Naive B cell (primary cell): ENCODE results near the gene KRTAP9-1. TPM values are rescaled to one million over a fixed set of nuclear protein-coding genes. Genes with fewer than 3 reads are reported as not detected.

Source experiments
- ATAC-seq, 2 donors: fragments of 150-1000 bp; cut with Tn5 transposase; 2 replicates each; pipeline ENCODE4 v1.10.0; 2021; ENCODE audit warnings: low read depth in 2 of 2, mild to moderate bottlenecking in 2 of 2, moderate library complexity in 2 of 2
- DNase-seq: peaks from one replicate; pipeline ENCODE4 v3.0.0; 2022
- H3K27ac Mint-ChIP-seq, 6 donors: one replicate each; pipeline ENCODE4 v1.8.0; 2020 to 2022; ENCODE audit warnings: mild to moderate bottlenecking in 6 of 6, mixed read lengths in 6 of 6, moderate library complexity in 5 of 6, inconsistent platforms in 2 of 6
- H3K27me3 Mint-ChIP-seq, 3 donors: one replicate each; pipeline ENCODE4 v1.8.0; 2021 to 2022; ENCODE audit warnings: mixed read lengths in 3 of 3, mild to moderate bottlenecking in 1 of 3
- H3K36me3 Mint-ChIP-seq, 2 donors: one replicate each; pipeline ENCODE4 v1.8.0; 2020 to 2022; ENCODE audit warnings: mixed read lengths in 2 of 2, inconsistent platforms in 1 of 2, mild to moderate bottlenecking in 1 of 2
- H3K4me1 Mint-ChIP-seq, 3 donors: one replicate each; pipeline ENCODE4 v1.8.0; 2020 to 2022; ENCODE audit warnings: mixed read lengths in 3 of 3, inconsistent platforms in 1 of 3, mild to moderate bottlenecking in 1 of 3, moderate library complexity in 1 of 3
- H3K4me3 Mint-ChIP-seq, 8 donors: one replicate each; pipeline ENCODE4 v1.8.0; 2020 to 2022; ENCODE audit warnings: mild to moderate bottlenecking in 8 of 8, mixed read lengths in 8 of 8, moderate library complexity in 8 of 8, inconsistent platforms in 2 of 8
- H3K9me3 Mint-ChIP-seq, 7 donors: one replicate each; pipeline ENCODE4 v1.8.0; 2020 to 2022; ENCODE audit warnings: mixed read lengths in 7 of 7, mild to moderate bottlenecking in 5 of 7, inconsistent platforms in 2 of 7, moderate library complexity in 1 of 7
- polyA plus RNA-seq, 6 donors: library from polyadenylated mRNA; unstranded; fragments of 300-500 nt; fragmentation: Illumina TruSeq; gene quantifications; one replicate each; pipeline ENCODE4 v1.2.3, GENCODE V29; 2021; ENCODE audit warnings: low read depth in 6 of 6

Gene KRTAP9-1
- polyA plus RNA-seq, 6 donors from 2014 or later, result not detected

GRCh38 chr17:41160648-41161047 lies 29.0 kb upstream of the KRTAP9-1 start, which contains the start of gene KRTAP4-4:
TSS of gene KRTAP4-4 (minus strand) at chr17:41160748. CDS start at chr17:41160691, 57 bp downstream.
- no peak for DNase-seq
- peak within 1 kb of the TSS in 1 of 8 donors; percentile 38 for H3K4me3 Mint-ChIP-seq
- ATAC-seq, result no peak
- H3K4me1 Mint-ChIP-seq, result peaks cover 5 to 21% (median 9%) of the 10 kb centered on the region in 3 donors
- peak within 1 kb of the TSS in 2 of 6 donors; percentile 18 to 42 for H3K27ac Mint-ChIP-seq
- H3K27me3 Mint-ChIP-seq, result peaks cover 0 to 6% (median 5%) of the 10 kb centered on the region in 3 donors
- no peaks in the 10 kb centered on the region for H3K9me3 Mint-ChIP-seq
- H3K36me3 Mint-ChIP-seq, result no peaks in the 10 kb centered on the region

- Mint-ChIP-seq H3K4me3 (no peak overlapping the region), H3K9me3 (no peaks in the 10 kb centered on the region), H3K27me3 (peaks cover 0 to 6% (median 0%) of the 10 kb centered on the region in 3 donors), H3K4me1 (peaks cover 4 to 14% (median 9%) of the 10 kb centered on the region in 3 donors), H3K36me3 (no peaks in the 10 kb centered on the region), H3K27ac (no peak overlapping the region)
- ATAC-seq (no peak), DNase-seq (no peak)
Measured at GRCh38 chr17:41163828-41164227, 25.9 kb upstream of the KRTAP9-1 start.

DNA sequence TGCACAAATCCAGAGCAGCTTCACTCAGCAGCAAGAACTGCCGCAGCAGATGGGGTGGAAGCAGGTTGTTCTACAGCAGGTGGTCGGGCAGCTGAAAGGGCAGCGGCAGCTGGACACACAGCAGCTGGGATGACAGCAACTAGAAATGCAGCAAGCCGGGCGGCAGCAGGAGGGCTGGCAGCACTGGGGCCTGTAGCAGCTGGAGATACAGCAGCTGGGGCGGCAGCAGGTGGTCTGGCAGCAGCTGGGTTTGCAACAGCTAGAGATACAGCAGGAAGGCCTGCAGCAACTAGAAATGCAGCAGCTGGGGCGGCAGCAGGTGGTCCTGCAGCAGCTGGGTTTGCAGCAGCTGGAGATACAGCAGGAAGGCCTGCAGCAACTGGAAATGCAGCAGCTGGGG lies 22.1 kb upstream of the KRTAP9-1 start:
- Mint-ChIP-seq H3K9me3 (no peaks in the 10 kb centered on the region), H3K27me3 (no peaks in the 10 kb centered on the region), H3K27ac (no peak overlapping the region), H3K4me1 (peaks cover 8 to 12% (median 9%) of the 10 kb centered on the region in 3 donors), H3K4me3 (no peak overlapping the region), H3K36me3 (no peaks in the 10 kb centered on the region)
- ATAC-seq (no peak), DNase-seq (no peak)

DNA sequence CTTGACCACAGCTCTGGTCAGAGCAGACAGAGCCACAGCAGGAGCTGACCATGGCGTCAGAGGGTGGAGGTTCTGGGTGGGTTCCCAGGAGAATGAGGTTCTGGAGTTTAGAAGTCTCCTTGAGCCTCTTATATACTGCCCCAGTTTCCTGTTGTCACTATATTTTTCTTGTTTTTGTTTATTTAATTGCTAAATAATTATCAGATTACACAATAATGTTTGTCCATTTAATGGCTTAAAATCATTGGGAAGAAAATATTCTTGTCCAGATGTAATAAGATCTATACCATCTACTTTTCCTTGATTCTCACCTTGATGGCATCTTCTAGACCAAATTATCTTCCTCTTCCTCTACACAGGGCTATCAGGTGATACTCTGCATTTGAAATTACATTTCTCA lies 21.6 kb upstream of the KRTAP9-1 start, which contains the start of gene KRTAP4-3:
Gene KRTAP4-3, minus strand, starts transcription at position 101 of the 400 bp plus-strand sequence. Its CDS starts 49 bp downstream, at position 52.
- Mint-ChIP-seq H3K9me3 (no peaks in the 10 kb centered on the region), H3K36me3 (no peaks in the 10 kb centered on the region), H3K27ac (peak within 1 kb of the TSS in 1 of 6 donors; percentile 64), H3K4me1 (peaks cover 12 to 15% (median 12%) of the 10 kb centered on the region in 3 donors), H3K4me3 (no peak within 1 kb of the TSS), H3K27me3 (no peaks in the 10 kb centered on the region)
- ATAC-seq (no peak), DNase-seq (no peak)

GRCh38 chr17:41171886-41172285 lies 17.8 kb upstream of the KRTAP9-1 start:
- H3K4me1 Mint-ChIP-seq, result peaks cover 32 to 41% (median 37%) of the 10 kb centered on the region in 3 donors
- no peaks in the 10 kb centered on the region for H3K9me3 Mint-ChIP-seq
- H3K27me3 Mint-ChIP-seq, result no peaks in the 10 kb centered on the region
- ATAC-seq (no peak), DNase-seq (no peak)
- H3K27ac Mint-ChIP-seq, result peak overlapping the region in 3 of 6 donors; percentile 5 to 72 (median 49)
- no peak overlapping the region for H3K4me3 Mint-ChIP-seq
- no peaks in the 10 kb centered on the region for H3K36me3 Mint-ChIP-seq

GRCh38 chr17:41176744-41177387 lies 12.8 kb upstream of the KRTAP9-1 start:
- H3K4me1 Mint-ChIP-seq, result peaks cover 52 to 59% (median 54%) of the 10 kb centered on the region in 3 donors
- H3K4me3 Mint-ChIP-seq, result peak overlapping the region in 6 of 8 donors; percentile 51 to 89 (median 65)
- H3K9me3 Mint-ChIP-seq, result no peaks in the 10 kb centered on the region
- ATAC-seq (peak; percentile 91 to 92), DNase-seq (peak; percentile 46)
- peak overlapping the region; percentile 8 to 93 (median 86) for H3K27ac Mint-ChIP-seq
- no peaks in the 10 kb centered on the region for H3K36me3 Mint-ChIP-seq
- no peaks in the 10 kb centered on the region for H3K27me3 Mint-ChIP-seq

DNA sequence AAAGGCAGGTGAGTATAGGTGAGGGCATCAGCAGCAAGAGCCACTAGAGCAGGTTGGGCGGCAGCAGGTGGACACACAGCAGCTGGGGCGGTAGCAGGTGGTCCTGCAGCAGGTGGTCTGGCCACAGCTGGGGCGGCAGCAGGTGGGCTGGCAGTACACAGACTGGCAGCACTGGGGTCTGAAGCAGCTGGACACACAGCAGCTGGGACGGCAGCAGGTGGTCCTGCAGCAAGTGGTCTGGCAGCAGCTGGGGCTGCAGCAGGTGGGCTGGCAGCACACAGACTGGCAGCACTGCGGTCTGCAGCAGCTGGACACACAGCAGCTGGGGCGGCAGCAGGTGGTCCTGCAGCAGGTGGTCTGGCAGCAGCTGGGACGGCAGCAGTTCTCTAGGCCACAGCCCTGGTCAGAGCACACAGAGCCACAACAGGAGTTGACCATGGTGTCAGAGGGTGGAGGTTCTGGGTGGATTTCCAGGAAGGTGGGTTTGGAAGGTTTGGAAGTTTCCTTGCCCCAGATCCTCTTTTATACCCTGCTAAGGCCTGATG lies 11.9 kb upstream of the KRTAP9-1 start, which contains the start of gene KRTAP4-2:
Gene KRTAP4-2, minus strand, starts transcription at position 495 of the 545 bp plus-strand sequence. Its CDS starts 57 bp downstream, at position 438.
- Mint-ChIP-seq H3K27me3 (no peaks in the 10 kb centered on the region), H3K4me1 (peaks cover 44 to 51% (median 48%) of the 10 kb centered on the region in 3 donors), H3K4me3 (peak within 1 kb of the TSS in 6 of 8 donors; percentile 32 to 89 (median 61)), H3K9me3 (no peaks in the 10 kb centered on the region), H3K36me3 (no peaks in the 10 kb centered on the region), H3K27ac (peak within 1 kb of the TSS; percentile 8 to 93 (median 62))
- ATAC-seq (no peak), DNase-seq (no peak)

GRCh38 chr17:41178341-41178740 lies 11.3 kb upstream of the KRTAP9-1 start:
- peak overlapping the region in 3 of 8 donors; percentile 1 to 26 (median 16) for H3K4me3 Mint-ChIP-seq
- H3K36me3 Mint-ChIP-seq, result no peaks in the 10 kb centered on the region
- peaks cover 41 to 46% (median 42%) of the 10 kb centered on the region in 3 donors for H3K4me1 Mint-ChIP-seq
- no peaks in the 10 kb centered on the region for H3K27me3 Mint-ChIP-seq
- DNase-seq (no peak), ATAC-seq (peak; percentile 46 to 58)
- H3K27ac Mint-ChIP-seq, result peak overlapping the region in 3 of 6 donors; percentile 3 to 84 (median 22)
- H3K9me3 Mint-ChIP-seq, result no peaks in the 10 kb centered on the region

GRCh38 chr17:41178843-41179616 lies 10.7 kb upstream of the KRTAP9-1 start:
- Mint-ChIP-seq H3K27me3 (peaks cover 0 to 1% (median under 1%) of the 10 kb centered on the region in 3 donors), H3K27ac (peak overlapping the region in 3 of 6 donors; percentile 15 to 82 (median 61)), H3K4me1 (peaks cover 39 to 44% (median 40%) of the 10 kb centered on the region in 3 donors), H3K36me3 (peaks cover 0 to under 1% of the 10 kb centered on the region in 2 donors), H3K4me3 (peak overlapping the region in 1 of 8 donors; percentile 32), H3K9me3 (no peaks in the 10 kb centered on the region)
- DNase-seq (no peak), ATAC-seq (no peak)

GRCh38 chr17:41184480-41184961 lies 5.2 kb upstream of the KRTAP9-1 start, which contains the start of gene KRTAP4-1:
TSS of gene KRTAP4-1 (minus strand) at chr17:41184911. CDS start at chr17:41184854, 57 bp downstream.
- Mint-ChIP-seq H3K9me3 (no peaks in the 10 kb centered on the region), H3K36me3 (peaks cover 0 to 11% of the 10 kb centered on the region in 2 donors), H3K4me3 (no peak within 1 kb of the TSS), H3K27me3 (peaks cover 0 to 25% (median 6%) of the 10 kb centered on the region in 3 donors), H3K27ac (peak within 1 kb of the TSS in 2 of 6 donors; percentile 58 to 93), H3K4me1 (peaks cover 0 to 4% (median 2%) of the 10 kb centered on the region in 3 donors)
- no peak for DNase-seq
- ATAC-seq, result no peak

DNA sequence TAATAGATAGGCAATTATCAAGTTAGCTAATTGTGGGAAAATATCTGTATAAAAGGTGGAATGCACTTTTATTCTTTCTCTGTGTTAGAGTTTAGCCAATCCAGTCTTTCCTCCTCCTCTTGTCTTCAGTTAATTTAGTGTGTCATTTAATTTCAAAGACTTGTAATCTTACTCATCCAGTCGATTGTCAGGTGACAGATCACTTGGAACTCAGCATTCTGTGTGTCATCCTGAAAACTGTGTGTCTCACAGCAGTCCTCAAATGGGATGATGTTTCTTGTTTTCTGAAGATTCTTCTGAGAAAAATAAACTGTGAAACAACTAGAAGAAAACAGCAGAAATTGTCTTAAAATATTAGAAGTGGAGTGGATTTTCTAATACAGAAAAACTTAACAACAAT lies 4.7 kb upstream of the KRTAP9-1 start:
- H3K4me1 Mint-ChIP-seq, result peaks cover 0 to 4% (median 1%) of the 10 kb centered on the region in 3 donors
- H3K9me3 Mint-ChIP-seq, result no peaks in the 10 kb centered on the region
- ATAC-seq, result no peak
- H3K27me3 Mint-ChIP-seq, result peaks cover 0 to 30% (median 7%) of the 10 kb centered on the region in 3 donors
- H3K36me3 Mint-ChIP-seq, result peaks cover 0 to 11% of the 10 kb centered on the region in 2 donors
- DNase-seq, result no peak
- no peak overlapping the region for H3K4me3 Mint-ChIP-seq
- no peak overlapping the region for H3K27ac Mint-ChIP-seq

DNA sequence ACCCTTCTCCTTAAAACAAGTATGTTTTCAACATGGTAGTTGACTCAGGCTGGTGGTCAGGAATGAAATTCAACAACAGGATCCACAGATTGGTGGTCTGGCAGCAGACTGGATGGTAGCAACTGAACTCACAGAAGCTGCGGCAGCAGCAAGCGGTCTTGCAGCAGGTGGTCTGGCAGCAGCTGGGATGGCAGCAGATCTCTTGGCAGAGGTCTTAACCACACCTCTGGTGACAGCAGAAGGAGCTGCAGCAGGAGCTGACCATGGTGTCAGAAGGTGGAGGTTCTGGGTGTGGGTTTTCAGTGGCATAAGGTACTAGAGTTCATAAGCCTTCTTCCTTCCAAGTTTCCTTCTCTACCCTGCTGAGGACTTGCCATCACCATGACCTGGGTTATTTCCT lies 2.8 kb upstream of the KRTAP9-1 start:
- Mint-ChIP-seq H3K4me1 (peaks cover 0 to 10% (median 7%) of the 10 kb centered on the region in 3 donors), H3K36me3 (peaks cover 0 to 11% of the 10 kb centered on the region in 2 donors), H3K27ac (peak overlapping the region in 1 of 6 donors; percentile 8), H3K9me3 (no peaks in the 10 kb centered on the region), H3K4me3 (no peak overlapping the region), H3K27me3 (peaks cover 5 to 48% (median 18%) of the 10 kb centered on the region in 3 donors)
- ATAC-seq (no peak), DNase-seq (no peak)

- no peak for ATAC-seq
- DNase-seq, result no peak
- Mint-ChIP-seq H3K9me3 (peaks cover 0 to 3% (median 1%) of the 10 kb centered on the region in 7 donors), H3K4me1 (peaks cover 0 to 7% (median 5%) of the 10 kb centered on the region in 3 donors), H3K36me3 (no peaks in the 10 kb centered on the region), H3K27me3 (peaks cover 5 to 52% (median 11%) of the 10 kb centered on the region in 3 donors), H3K27ac (peak overlapping the region in 1 of 6 donors; percentile 88), H3K4me3 (no peak overlapping the region)
Measured at GRCh38 chr17:41190328-41190727, 641 bp downstream of the KRTAP9-1 start.
